Activated CD4-positive, alpha-beta T cell treated with anti-CD3 and anti-CD28 coated beads, Interleukin-2, amount 50 U/mL, for 4 hours (primary cell): ENCODE results near the gene MTMR3.

Experiments used
- DNase-seq, 2 experiments: peaks; one replicate each; pipeline ENCODE4 v3.0.0-alpha.2; 2020

MTMR3 gene

GRCh38 chr22:29871684-29872083 is 11.3 kb upstream of the MTMR3 start:
- no peak for DNase-seq

- DNase-seq = no peak
These were observed 10.7 kb upstream of the MTMR3 start for GRCh38 chr22:29872144-29872893.

GRCh38 chr22:29872989-29873388 is 10.0 kb upstream of the MTMR3 start:
- DNase-seq = no peak

GRCh38 chr22:29873943-29874342 is 9.0 kb upstream of the MTMR3 start:
- DNase-seq = no peak

- no peak for DNase-seq
These were observed 5.4 kb upstream of the MTMR3 start for GRCh38 chr22:29877620-29878019.

- no peak for DNase-seq
These were observed 3.2 kb upstream of the MTMR3 start for GRCh38 chr22:29879753-29880152.

- no peak for DNase-seq
These were observed 294 bp upstream of the MTMR3 start for GRCh38 chr22:29882716-29883044.

- DNase-seq = no peak
These were observed 762 bp downstream of the MTMR3 start for GRCh38 chr22:29883775-29884097.

GRCh38 chr22:29885610-29886009 is 2.6 kb downstream of the MTMR3 start:
- DNase-seq = no peak

- no peak for DNase-seq
These were observed 3.6 kb downstream of the MTMR3 start for GRCh38 chr22:29886596-29886995.

GRCh38 chr22:29887358-29887757 is 4.4 kb downstream of the MTMR3 start:
- DNase-seq = no peak

- no peak for DNase-seq
These were observed 7.8 kb downstream of the MTMR3 start for GRCh38 chr22:29890760-29891159.

GRCh38 chr22:29892315-29893156 is 9.6 kb downstream of the MTMR3 start:
- no peak for DNase-seq

GRCh38 chr22:29901354-29901753 is 18.4 kb downstream of the MTMR3 start:
- no peak for DNase-seq

- DNase-seq = no peak
These were observed 20.4 kb downstream of the MTMR3 start for GRCh38 chr22:29903371-29903770.

GRCh38 chr22:29904020-29904419 is 21.0 kb downstream of the MTMR3 start:
- no peak for DNase-seq

- DNase-seq = peak in 1 of 2 experiments; percentile 13
These were observed 25.0 kb downstream of the MTMR3 start for GRCh38 chr22:29907753-29908515.

GRCh38 chr22:29912141-29912540 is 29.2 kb downstream of the MTMR3 start:
- DNase-seq = no peak

GRCh38 chr22:29912605-29913398 is 29.8 kb downstream of the MTMR3 start:
- no peak for DNase-seq

GRCh38 chr22:29914165-29914564 is 31.2 kb downstream of the MTMR3 start:
- DNase-seq = no peak

- no peak for DNase-seq
These were observed 32.1 kb downstream of the MTMR3 start for GRCh38 chr22:29914991-29915533.

- no peak for DNase-seq
These were observed 33.1 kb downstream of the MTMR3 start for GRCh38 chr22:29916007-29916544.
